SK-N-SH (cell line): Measurements from ENCODE around the gene CHGA. TPM values are rescaled to one million over a fixed set of nuclear protein-coding genes. Genes with fewer than 3 reads are reported as not detected.

Experiments used
- CTCF ChIA-PET: fragments of 300-600, 350-600 bp; formaldehyde crosslinking; extraction: SDS; loops from one replicate; lab custom pipeline; 2021; lab: Yijun Ruan, JAX
- POLR2A ChIA-PET: fragments of 350-600 bp; sonication (Branson Sonifier 250); formaldehyde crosslinking; extraction: SDS; loops from one replicate; lab custom pipeline; 2020; ENCODE audit warnings: antibody characterized with exemption, inconsistent platforms; lab: Yijun Ruan, JAX
- DNase-seq: peaks from one replicate; pipeline ENCODE4 v3.0.0; 2012
- H2AFZ ChIP-seq: fragments of 200-600 bp; sonication (generic); 2 replicates; pipeline ENCODE4 v1.8.1; 2016; ENCODE audit warnings: antibody characterized with exemption, mild to moderate bottlenecking, low read depth
- H3F3A ChIP-seq: fragments of 200-600 bp; sonication (generic); replicated peaks from 2 replicates; pipeline ENCODE3; 2016; ENCODE audit warnings: antibody characterized with exemption, mild to moderate bottlenecking; ENCODE audit not compliant: insufficient read depth
- H3K27ac ChIP-seq, 2 experiments: fragments of 200-500 bp in 1 of 2; fragments of 200-600 bp in 1 of 2; sonication (Bioruptor generic) in 1 of 2; sonication (generic), shearing (Covaris generic) in 1 of 2; 2 replicates each; pipeline versions ENCODE4 v1.5.1 to v1.6.1; 2014 to 2016; ENCODE audit warnings: low read depth in 2 of 2, inconsistent platforms in 1 of 2, low read length in 1 of 2, mild to moderate bottlenecking in 1 of 2, mixed read lengths in 1 of 2
- H3K27me3 ChIP-seq: fragments of 200-600 bp; sonication (generic), shearing (Covaris generic); 2 replicates; pipeline ENCODE4 v1.6.1; 2016; ENCODE audit warnings: mixed run types; ENCODE audit not compliant: insufficient read depth
- H3K36me3 ChIP-seq, 2 experiments: fragments of 200-500 bp in 1 of 2; fragments of 200-600 bp in 1 of 2; sonication (Bioruptor generic) in 1 of 2; sonication (generic) in 1 of 2; replicated peaks in 1 of 2; 2 replicates each; pipeline versions ENCODE3 to v1.5.1; 2014 to 2016; ENCODE audit warnings: low read length in 1 of 2, mild to moderate bottlenecking in 1 of 2; ENCODE audit not compliant: insufficient read depth in 2 of 2, control insufficient read depth in 1 of 2
- H3K4me1 ChIP-seq, 2 experiments: fragments of 200-500 bp in 1 of 2; fragments of 200-600 bp in 1 of 2; sonication (Bioruptor generic) in 1 of 2; sonication (generic), shearing (Covaris generic) in 1 of 2; 2 replicates each; pipeline versions ENCODE4 v1.5.1 to v1.6.1; 2014 to 2016; ENCODE audit warnings: low read depth in 1 of 2, low read length in 1 of 2, mixed run types in 1 of 2; ENCODE audit not compliant: insufficient read depth in 2 of 2, control insufficient read depth in 1 of 2
- H3K4me2 ChIP-seq: fragments of 200-600 bp; sonication (generic), shearing (Covaris generic); 2 replicates; pipeline ENCODE4 v1.6.1; 2017; ENCODE audit warnings: mixed run types
- H3K4me3 ChIP-seq, 2 experiments: fragments of 200-500 bp in 1 of 2; fragments of 200-600 bp in 1 of 2; sonication (Bioruptor generic) in 1 of 2; sonication (generic), shearing (Covaris generic) in 1 of 2; 2 replicates each; pipeline versions ENCODE4 v1.5.1 to v1.8.1; 2014 to 2016; ENCODE audit warnings: low read depth in 2 of 2, inconsistent platforms in 1 of 2, low read length in 1 of 2, mild to moderate bottlenecking in 1 of 2, mixed read lengths in 1 of 2, moderate library complexity in 1 of 2
- H3K79me2 ChIP-seq: fragments of 200-600 bp; sonication (generic); 2 replicates; pipeline ENCODE4 v1.8.1; 2017; ENCODE audit warnings: mild to moderate bottlenecking; ENCODE audit not compliant: insufficient read depth
- H3K9ac ChIP-seq: fragments of 200-600 bp; sonication (generic); 2 replicates; pipeline ENCODE4 v1.6.1; 2017; ENCODE audit warnings: mixed run types
- H3K9me2 ChIP-seq: fragments of 200-600 bp; sonication (generic); 2 replicates; pipeline ENCODE4 v1.6.1; 2017; ENCODE audit warnings: mixed run types
- H3K9me3 ChIP-seq: fragments of 200-600 bp; sonication (generic); 2 replicates; pipeline ENCODE4 v1.6.1; 2017; ENCODE audit warnings: mixed run types, mild to moderate bottlenecking, moderate library complexity
- H4K20me1 ChIP-seq: fragments of 200-600 bp; sonication (generic); 2 replicates; pipeline ENCODE4 v1.6.1; 2017; ENCODE audit warnings: mild to moderate bottlenecking, mixed run types; ENCODE audit not compliant: insufficient read depth
- FOSL2 ChIP-seq: IDR thresholded peaks from 2 replicates; pipeline ENCODE4 v1.4.0; 2012; ENCODE audit warnings: low read depth, mild to moderate bottlenecking, moderate library complexity, borderline replicate concordance
- FOXJ3 ChIP-seq: sonication (generic); formaldehyde crosslinking; IDR thresholded peaks from 2 replicates; pipeline ENCODE4 v1.5.1; 2020; ENCODE audit warnings: mild to moderate bottlenecking, missing genetic modification reagents
- FOXM1 ChIP-seq: IDR thresholded peaks from 2 replicates; pipeline ENCODE4 v1.4.0; 2012; ENCODE audit warnings: low read depth, mild to moderate bottlenecking
- MAX ChIP-seq: IDR thresholded peaks from 2 replicates; pipeline ENCODE4 v1.4.0; 2012; ENCODE audit warnings: low read depth
- MEF2A ChIP-seq: IDR thresholded peaks from 2 replicates; pipeline ENCODE4 v1.4.0; 2012; ENCODE audit warnings: low read depth, borderline replicate concordance
- NFIC ChIP-seq: IDR thresholded peaks from 2 replicates; pipeline ENCODE4 v1.4.0; 2012; ENCODE audit warnings: borderline replicate concordance
- PBX3 ChIP-seq: IDR thresholded peaks from 2 replicates; pipeline ENCODE4; 2012
- RAD21 ChIP-seq: IDR thresholded peaks from 2 replicates; pipeline ENCODE4 v1.6.1; 2012; ENCODE audit warnings: mild to moderate bottlenecking, low read length
- RFX5 ChIP-seq: IDR thresholded peaks from 2 replicates; pipeline ENCODE4 v1.6.1; 2012; ENCODE audit warnings: mild to moderate bottlenecking, improper control_type of control experiment, low read length
- SMC3 ChIP-seq: IDR thresholded peaks from 2 replicates; pipeline ENCODE4 v1.6.1; 2012; ENCODE audit warnings: low read depth, low read length, improper control_type of control experiment
- TAF1 ChIP-seq: IDR thresholded peaks from 2 replicates; pipeline ENCODE4 v1.6.1; 2012; ENCODE audit warnings: low read depth, mild to moderate bottlenecking, low read length, moderate library complexity, borderline replicate concordance
- USF1 ChIP-seq: IDR thresholded peaks from 2 replicates; pipeline ENCODE4 v1.4.0; 2012; ENCODE audit warnings: low read depth, borderline replicate concordance
- USF2 ChIP-seq: fragments of 150-350 bp; IDR thresholded peaks from 2 replicates; pipeline ENCODE4 v1.6.1; 2017; ENCODE audit warnings: antibody characterized with exemption, low read length, low read depth, borderline replicate concordance
- YY1 ChIP-seq: IDR thresholded peaks from 2 replicates; pipeline ENCODE4 v1.4.0; 2012; ENCODE audit warnings: low read depth, mild to moderate bottlenecking
- ZBTB33 ChIP-seq: IDR thresholded peaks from 2 replicates; pipeline ENCODE4 v1.4.0; 2012; ENCODE audit warnings: low read depth, borderline replicate concordance
- WGBS: methylation state at CpG from one replicate; pipeline ENCODE4 v1.1.6; 2017; ENCODE audit warnings: low lambda C conversion rate; 5-methylcytosine and 5-hydroxymethylcytosine counted together
- polyA plus RNA-seq, 3 experiments: library from polyadenylated mRNA; depleted of rRNA; stranded (reverse); fragments of >200 nt; gene quantifications; 2 replicates each; pipeline ENCODE4 v1.2.3, GENCODE V29; 2012

Gene CHGA
- polyA plus RNA-seq, 1 of the 3 experiments (the other 2 are of a cell fraction): 5.6 TPM

GRCh38 chr14:92950773-92951172 is 27.8 kb downstream of the CHGA start:
- Histone ChIP-seq H3K36me3 (peaks cover 0 to 15% of the 10 kb centered on the region in 2 experiments), H3K9ac (no peak overlapping the region), H3K9me2 (no peaks in the 10 kb centered on the region), H4K20me1 (no peaks in the 10 kb centered on the region), H3K79me2 (no peaks in the 10 kb centered on the region), H2AFZ (no peak overlapping the region), H3K4me2 (no peak overlapping the region), H3K27me3 (no peaks in the 10 kb centered on the region), H3K4me3 (no peak overlapping the region), H3K4me1 (peaks cover 0 to 58% of the 10 kb centered on the region in 2 experiments; a peak in 1 of 4 replicates), H3F3A (no peaks in the 10 kb centered on the region), H3K27ac (no peak overlapping the region), H3K9me3 (no peaks in the 10 kb centered on the region)
- no peak for DNase-seq
- ChIA-PET POLR2A (no interaction called here), CTCF (interaction anchor here (1.2 to 3.9 kb wide), 4 partner anchors 23 to 187 kb away, joined by 3 to 50 read pairs (median 20); no protein-coding TSS in a partner anchor)
- TF ChIP-seq YY1: no peak
- TF ChIP-seq NFIC: no peak
- TF ChIP-seq ZBTB33: no peak
- TF ChIP-seq RAD21: no peak
- TF ChIP-seq MAX: no peak
- no peak for TF ChIP-seq FOXJ3 (CRISPR knock-in tag)
- no peak for TF ChIP-seq USF2
- TF ChIP-seq RFX5: no peak
- TF ChIP-seq SMC3: no peak
- no peak for TF ChIP-seq USF1
- no peak for TF ChIP-seq FOSL2
- no peak for TF ChIP-seq FOXM1
- no peak for TF ChIP-seq MEF2A
- TF ChIP-seq TAF1: no peak
- TF ChIP-seq PBX3: no peak
- 100% methylated on average over 1 of the region's 6 CpGs for whole genome bisulfite sequencing
